NCI-H774 (cell line): ENCODE data around the gene SLC24A4.
"Not testable (repeated sequence)": the region's sequence is repeated elsewhere in the genome, so short reads cannot be mapped to it uniquely, and the experiment has no call there.

Experiments
- DNase-seq: peaks from one replicate; lab custom pipeline; 2025; lab: John Stamatoyannopoulos, UW

The SLC24A4 gene

GRCh38 chr14:92519246-92520101 lies 196.5 kb downstream of the SLC24A4 start:
- no peak for DNase-seq

- DNase-seq = no peak
Measured at GRCh38 chr14:92520102-92521057, 197.4 kb downstream of the SLC24A4 start.

GRCh38 chr14:92521058-92521415 lies 198.1 kb downstream of the SLC24A4 start:
- no peak for DNase-seq

GRCh38 chr14:92523752-92524151 lies 200.8 kb downstream of the SLC24A4 start:
- DNase-seq = no peak

GRCh38 chr14:92524602-92525185 lies 201.7 kb downstream of the SLC24A4 start:
- DNase-seq = no peak

- DNase-seq = no peak
Measured at GRCh38 chr14:92525322-92526095, 202.5 kb downstream of the SLC24A4 start.

- DNase-seq = no peak
Measured at GRCh38 chr14:92527721-92528120, 204.8 kb downstream of the SLC24A4 start.

GRCh38 chr14:92528486-92529100 lies 205.6 kb downstream of the SLC24A4 start:
- DNase-seq = no peak

- no peak for DNase-seq
Measured at GRCh38 chr14:92529903-92530302, 206.9 kb downstream of the SLC24A4 start.

- no peak for DNase-seq
Measured at GRCh38 chr14:92531106-92531873, 208.3 kb downstream of the SLC24A4 start.

- DNase-seq = no peak
Measured at GRCh38 chr14:92532490-92533163, 209.7 kb downstream of the SLC24A4 start.

- no peak for DNase-seq
Measured at GRCh38 chr14:92534932-92535643, 212.1 kb downstream of the SLC24A4 start.

- not testable (repeated sequence) for DNase-seq
Measured at GRCh38 chr14:92536231-92536630, 213.3 kb downstream of the SLC24A4 start.

GRCh38 chr14:92538412-92538985 lies 215.5 kb downstream of the SLC24A4 start:
- no peak for DNase-seq

GRCh38 chr14:92539419-92539818 lies 216.5 kb downstream of the SLC24A4 start:
- no peak for DNase-seq

GRCh38 chr14:92539875-92540274 lies 216.9 kb downstream of the SLC24A4 start:
- DNase-seq = no peak

- no peak for DNase-seq
Measured at GRCh38 chr14:92540472-92541048, 217.6 kb downstream of the SLC24A4 start.

- DNase-seq = no peak
Measured at GRCh38 chr14:92542766-92543554, 220.0 kb downstream of the SLC24A4 start.
